ENCODE results near the gene ZCCHC24. TPM values are rescaled to one million over a fixed set of nuclear protein-coding genes. Genes with fewer than 3 reads are reported as not detected.

The ZCCHC24 gene
- polyA plus RNA-seq, 1 of the 3 experiments (the other 2 are of a cell fraction), result 15.8 TPM

DNA sequence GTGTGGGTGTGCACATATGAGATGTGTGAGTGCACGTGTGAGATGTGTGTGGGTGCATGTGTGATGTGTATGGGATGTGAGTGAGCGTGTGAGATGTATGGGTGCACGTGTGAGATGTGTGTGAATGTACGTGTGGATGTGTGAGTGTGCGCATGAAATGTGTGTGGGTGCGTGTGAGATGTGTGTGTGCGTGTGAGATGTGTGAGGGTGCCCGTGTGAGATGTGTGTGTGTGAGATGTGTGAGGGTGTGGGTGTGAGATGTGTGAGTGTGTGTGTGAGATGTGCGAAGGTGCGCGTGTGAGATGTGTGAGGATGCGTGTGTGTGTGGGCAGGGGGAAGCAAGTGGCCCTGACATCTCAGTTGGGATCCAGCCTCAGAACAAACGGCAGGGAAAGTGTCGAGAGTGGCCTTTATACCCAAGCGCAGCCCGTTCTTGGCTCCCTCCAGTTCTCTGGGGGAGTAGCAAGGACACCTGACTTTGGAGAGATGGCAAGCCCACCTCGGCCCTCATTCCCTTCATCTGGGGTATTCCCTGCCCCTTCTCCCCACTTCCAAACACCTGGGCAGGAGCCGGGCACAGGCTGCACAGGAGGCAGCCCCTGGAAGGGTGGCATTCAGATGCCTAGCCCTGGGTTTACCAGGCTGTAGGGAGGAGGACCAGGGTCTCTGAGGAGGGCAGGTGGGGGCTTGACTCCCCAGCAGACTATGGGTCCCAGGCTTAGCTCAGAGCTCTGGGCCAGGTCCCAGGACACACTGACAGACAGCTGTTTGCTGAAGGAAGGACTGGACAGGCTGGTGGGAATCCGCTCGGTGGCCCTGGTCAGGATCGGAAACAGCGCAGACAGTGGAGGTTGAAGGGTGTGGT is 66.5 kb downstream of the ZCCHC24 start:
- H3K27ac ChIP-seq (ENCODE audit: low read depth in 2 of 2, low read length in 1 of 2), result no peak overlapping the region

More for the DNA sequence above, 66.5 kb downstream of the ZCCHC24 start:
- no peaks in the 10 kb centered on the region for H3K9me3 ChIP-seq
- no peak overlapping the region for H3K9ac ChIP-seq
- H3K4me2 ChIP-seq, result no peak overlapping the region
- H3K4me1 ChIP-seq (ENCODE audit: control insufficient read depth in 1 of 2, insufficient read depth in 2 of 2, low read depth in 1 of 2, low read length in 1 of 2), result peaks cover 11% of the 10 kb centered on the region in 2 experiments; a peak in 2 of 4 replicates
- no peaks in the 10 kb centered on the region for H3K79me2 ChIP-seq (ENCODE audit: insufficient read depth)
- ChIA-PET POLR2A (no interaction called here), CTCF (interaction anchor here (2.3 to 5.5 kb wide), 2 partner anchors 89 to 109 kb away, joined by 13 to 24 read pairs; no protein-coding TSS in a partner anchor)
- H3K36me3 ChIP-seq (replicated peaks in 1 of 2; ENCODE audit: control insufficient read depth in 1 of 2, insufficient read depth in 2 of 2, low read length in 1 of 2), result no peaks in the 10 kb centered on the region
- no peak overlapping the region for H2AFZ ChIP-seq (ENCODE audit: low read depth)
- H4K20me1 ChIP-seq (ENCODE audit: insufficient read depth), result no peaks in the 10 kb centered on the region
- DNase-seq, result no peak
- no peak overlapping the region for H3K4me3 ChIP-seq (ENCODE audit: low read depth in 2 of 2, low read length in 1 of 2)
- TF ChIP-seq FOXJ3 (CRISPR knock-in tag; IDR thresholded peaks at IDR 0.05) (no peak), TCF12 (IDR thresholded peaks at IDR 0.05) (no peak), GABPA (IDR thresholded peaks at IDR 0.05; ENCODE audit: low read depth) (no peak), TEAD4 (IDR thresholded peaks at IDR 0.05; ENCODE audit: borderline replicate concordance, insufficient read depth) (no peak), SIN3A (IDR thresholded peaks at IDR 0.05; ENCODE audit: borderline replicate concordance, low read depth, low read length) (no peak), FOXM1 (IDR thresholded peaks at IDR 0.05; ENCODE audit: low read depth) (no peak), SMC3 (IDR thresholded peaks at IDR 0.05; ENCODE audit: low read depth, low read length) (no peak)
- TF ChIP-seq, protein P1, sequence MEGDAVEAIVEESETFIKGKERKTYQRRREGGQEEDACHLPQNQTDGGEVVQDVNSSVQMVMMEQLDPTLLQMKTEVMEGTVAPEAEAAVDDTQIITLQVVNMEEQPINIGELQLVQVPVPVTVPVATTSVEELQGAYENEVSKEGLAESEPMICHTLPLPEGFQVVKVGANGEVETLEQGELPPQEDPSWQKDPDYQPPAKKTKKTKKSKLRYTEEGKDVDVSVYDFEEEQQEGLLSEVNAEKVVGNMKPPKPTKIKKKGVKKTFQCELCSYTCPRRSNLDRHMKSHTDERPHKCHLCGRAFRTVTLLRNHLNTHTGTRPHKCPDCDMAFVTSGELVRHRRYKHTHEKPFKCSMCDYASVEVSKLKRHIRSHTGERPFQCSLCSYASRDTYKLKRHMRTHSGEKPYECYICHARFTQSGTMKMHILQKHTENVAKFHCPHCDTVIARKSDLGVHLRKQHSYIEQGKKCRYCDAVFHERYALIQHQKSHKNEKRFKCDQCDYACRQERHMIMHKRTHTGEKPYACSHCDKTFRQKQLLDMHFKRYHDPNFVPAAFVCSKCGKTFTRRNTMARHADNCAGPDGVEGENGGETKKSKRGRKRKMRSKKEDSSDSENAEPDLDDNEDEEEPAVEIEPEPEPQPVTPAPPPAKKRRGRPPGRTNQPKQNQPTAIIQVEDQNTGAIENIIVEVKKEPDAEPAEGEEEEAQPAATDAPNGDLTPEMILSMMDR (IDR thresholded peaks at IDR 0.05), result no peak
- TF ChIP-seq, protein P2, sequence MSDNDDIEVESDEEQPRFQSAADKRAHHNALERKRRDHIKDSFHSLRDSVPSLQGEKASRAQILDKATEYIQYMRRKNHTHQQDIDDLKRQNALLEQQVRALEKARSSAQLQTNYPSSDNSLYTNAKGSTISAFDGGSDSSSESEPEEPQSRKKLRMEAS (IDR thresholded peaks at IDR 0.05; ENCODE audit: low read depth), result no peak
- TF ChIP-seq, protein P3, sequence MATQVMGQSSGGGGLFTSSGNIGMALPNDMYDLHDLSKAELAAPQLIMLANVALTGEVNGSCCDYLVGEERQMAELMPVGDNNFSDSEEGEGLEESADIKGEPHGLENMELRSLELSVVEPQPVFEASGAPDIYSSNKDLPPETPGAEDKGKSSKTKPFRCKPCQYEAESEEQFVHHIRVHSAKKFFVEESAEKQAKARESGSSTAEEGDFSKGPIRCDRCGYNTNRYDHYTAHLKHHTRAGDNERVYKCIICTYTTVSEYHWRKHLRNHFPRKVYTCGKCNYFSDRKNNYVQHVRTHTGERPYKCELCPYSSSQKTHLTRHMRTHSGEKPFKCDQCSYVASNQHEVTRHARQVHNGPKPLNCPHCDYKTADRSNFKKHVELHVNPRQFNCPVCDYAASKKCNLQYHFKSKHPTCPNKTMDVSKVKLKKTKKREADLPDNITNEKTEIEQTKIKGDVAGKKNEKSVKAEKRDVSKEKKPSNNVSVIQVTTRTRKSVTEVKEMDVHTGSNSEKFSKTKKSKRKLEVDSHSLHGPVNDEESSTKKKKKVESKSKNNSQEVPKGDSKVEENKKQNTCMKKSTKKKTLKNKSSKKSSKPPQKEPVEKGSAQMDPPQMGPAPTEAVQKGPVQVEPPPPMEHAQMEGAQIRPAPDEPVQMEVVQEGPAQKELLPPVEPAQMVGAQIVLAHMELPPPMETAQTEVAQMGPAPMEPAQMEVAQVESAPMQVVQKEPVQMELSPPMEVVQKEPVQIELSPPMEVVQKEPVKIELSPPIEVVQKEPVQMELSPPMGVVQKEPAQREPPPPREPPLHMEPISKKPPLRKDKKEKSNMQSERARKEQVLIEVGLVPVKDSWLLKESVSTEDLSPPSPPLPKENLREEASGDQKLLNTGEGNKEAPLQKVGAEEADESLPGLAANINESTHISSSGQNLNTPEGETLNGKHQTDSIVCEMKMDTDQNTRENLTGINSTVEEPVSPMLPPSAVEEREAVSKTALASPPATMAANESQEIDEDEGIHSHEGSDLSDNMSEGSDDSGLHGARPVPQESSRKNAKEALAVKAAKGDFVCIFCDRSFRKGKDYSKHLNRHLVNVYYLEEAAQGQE (IDR thresholded peaks at IDR 0.05; ENCODE audit: low read depth, low read length), result no peak
- H3F3A ChIP-seq (replicated peaks; ENCODE audit: insufficient read depth), result peaks cover 13% of the 10 kb centered on the region
- no peaks in the 10 kb centered on the region for H3K27me3 ChIP-seq (ENCODE audit: insufficient read depth)
- H3K9me2 ChIP-seq, result no peaks in the 10 kb centered on the region
- 90% methylated on average over 21 of the region's 22 CpGs for whole genome bisulfite sequencing (ENCODE audit: low lambda C conversion rate)

Data from SK-N-SH (cell line).